Measurements from ENCODE around the gene ELSPBP1. TPM values are rescaled to one million over a fixed set of nuclear protein-coding genes. Genes with fewer than 3 reads are reported as not detected.
"Not testable (repeated sequence)": the region's sequence is repeated elsewhere in the genome, so short reads cannot be mapped to it uniquely, and the experiment has no call there.

Gene ELSPBP1
- not detected in 2 replicates for total RNA-seq (2014; rRNA removed; shearing (Covaris generic))
- polyA plus RNA-seq (2014; cell fraction: nucleus; rRNA removed): not detected in 2 replicates

DNA sequence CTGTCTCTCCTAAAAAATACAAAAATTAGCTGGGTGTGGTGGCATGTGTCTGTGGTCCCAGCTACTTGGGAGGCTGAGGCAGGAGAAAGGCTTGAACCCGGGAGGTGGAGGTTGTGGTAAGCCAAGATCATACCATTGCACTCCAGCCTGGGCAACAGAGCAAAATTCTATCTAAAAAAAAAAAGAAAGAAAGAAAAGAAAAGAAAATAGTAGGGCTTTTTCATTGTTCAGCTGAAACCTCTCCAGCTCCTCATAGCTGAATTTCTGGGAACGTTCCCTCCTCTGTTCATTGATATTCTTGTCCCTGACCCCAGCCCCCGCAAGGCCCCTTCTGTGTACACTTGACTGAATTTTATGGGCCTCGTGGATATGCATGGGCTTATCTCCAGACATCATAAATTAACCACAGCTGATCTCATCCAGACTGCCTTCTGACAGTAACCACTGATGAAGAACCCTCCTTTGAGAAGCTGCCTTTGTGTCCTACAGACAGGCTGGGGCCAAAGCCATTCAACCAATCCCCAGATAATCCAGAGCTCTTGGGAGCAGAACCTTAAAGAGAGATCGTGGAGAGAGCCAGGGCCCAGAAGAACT is at the start of gene ELSPBP1:
Gene ELSPBP1, plus strand, starts transcription at position 424 of the 594 bp plus-strand sequence. CDS start 14,036 bp downstream, outside the sequence.
- no peak for DNase-seq (ENCODE audit: extremely low read depth, low read depth)

GRCh38 chr19:47949852-47950521 is 44.4 kb upstream of the ELSPBP1 start:
- not testable (repeated sequence) for DNase-seq (ENCODE audit: extremely low read depth, low read depth)

DNA sequence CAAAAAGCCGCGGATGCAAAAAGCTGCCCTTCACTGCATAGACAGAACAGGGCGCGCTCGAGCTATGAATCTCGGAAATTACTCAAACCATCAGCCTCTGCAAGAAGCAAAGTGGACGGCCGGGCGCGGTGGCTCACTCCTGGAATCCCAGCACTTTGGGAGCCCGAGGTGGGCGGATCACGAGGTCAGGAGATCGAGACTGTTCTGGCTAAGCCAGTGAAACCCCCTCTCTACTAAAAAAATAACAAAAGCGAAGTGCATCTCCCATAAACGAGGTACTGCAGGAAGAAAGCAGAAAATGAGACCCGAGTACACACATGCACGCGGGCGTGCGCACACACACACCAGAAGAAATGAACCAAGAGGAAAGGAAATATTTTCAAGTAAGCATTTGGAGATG is 42.3 kb upstream of the ELSPBP1 start:
- not testable (repeated sequence) for DNase-seq (ENCODE audit: extremely low read depth, low read depth)

DNA sequence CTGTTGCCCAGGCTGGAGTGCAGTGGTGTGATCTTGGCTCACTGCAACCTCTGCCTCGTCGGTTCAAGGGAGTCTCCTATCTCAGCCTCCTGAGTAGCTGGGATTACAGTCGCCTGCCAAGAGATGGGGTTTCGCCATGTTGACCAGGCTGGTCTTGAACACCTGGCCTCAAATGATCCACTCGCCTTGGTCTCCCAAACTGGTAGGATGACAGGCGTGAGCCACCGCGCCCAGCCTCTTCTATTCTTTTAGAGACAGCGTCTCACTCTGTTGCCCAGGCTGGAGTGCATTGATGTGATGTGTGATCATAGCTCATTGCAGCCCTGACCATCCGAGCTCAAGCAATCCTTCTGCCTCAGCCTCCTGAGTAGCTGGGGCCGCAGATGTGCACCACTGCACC is 38.5 kb upstream of the ELSPBP1 start:
- not testable (repeated sequence) for DNase-seq (ENCODE audit: extremely low read depth, low read depth)

- DNase-seq (ENCODE audit: extremely low read depth, low read depth): no peak
Measured at GRCh38 chr19:47973529-47973928, 20.9 kb upstream of the ELSPBP1 start.

GRCh38 chr19:47991191-47991808 is 3.1 kb upstream of the ELSPBP1 start:
- DNase-seq (ENCODE audit: extremely low read depth, low read depth): no peak

DNA sequence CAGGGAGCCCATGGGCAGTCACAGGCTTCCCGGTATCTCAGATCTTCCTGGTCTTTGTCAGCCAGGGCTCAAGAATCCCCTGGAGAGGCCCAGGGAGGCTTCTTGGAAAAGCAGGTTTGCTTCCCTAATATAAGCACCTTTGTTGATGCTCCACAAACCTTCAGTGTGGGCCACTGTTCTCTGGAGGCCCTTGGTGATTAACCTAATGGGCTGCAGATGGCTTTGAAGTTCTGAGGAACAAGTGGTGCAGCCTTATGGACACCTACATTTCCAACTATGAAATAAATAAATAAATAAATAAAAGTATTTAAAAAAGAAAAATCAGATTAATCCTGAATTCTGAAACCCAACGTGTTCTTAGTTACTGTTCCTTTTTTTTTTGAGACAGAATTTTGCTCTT is 2.4 kb upstream of the ELSPBP1 start, which contains the start of gene BSPH1:
Gene BSPH1, minus strand, starts transcription at position 101 of the 400 bp plus-strand sequence. Its CDS starts 89 bp downstream, at position 12.
- DNase-seq (ENCODE audit: extremely low read depth, low read depth): no peak

DNA sequence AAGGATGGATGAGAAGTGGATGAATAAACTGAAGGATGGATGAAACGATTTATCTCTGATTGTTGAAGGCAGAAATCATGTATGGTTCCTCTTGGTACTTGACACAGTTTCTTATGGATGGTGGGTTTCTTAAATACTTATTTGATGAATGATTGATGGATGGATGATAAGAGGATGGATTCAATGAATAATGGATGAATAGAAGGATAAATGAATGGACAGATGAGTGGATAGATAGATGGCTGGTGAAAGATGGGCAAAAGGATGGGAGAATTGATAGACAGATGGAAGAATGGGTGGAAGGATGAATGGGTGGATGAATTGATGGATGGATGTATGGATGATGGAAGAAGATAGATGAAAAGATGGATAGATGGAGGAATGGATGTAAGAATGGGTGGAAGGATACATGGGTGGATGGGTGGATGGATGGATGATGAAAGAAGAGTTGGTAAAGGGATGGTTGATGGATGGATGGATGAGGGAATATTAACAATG is 1.8 kb downstream of the ELSPBP1 start:
- no peak for DNase-seq (ENCODE audit: extremely low read depth, low read depth)

GRCh38 chr19:47998800-47999199 is 4.4 kb downstream of the ELSPBP1 start:
- no peak for DNase-seq (ENCODE audit: extremely low read depth, low read depth)

GRCh38 chr19:48000846-48001245 is 6.4 kb downstream of the ELSPBP1 start:
- DNase-seq (ENCODE audit: extremely low read depth, low read depth): no peak

DNA sequence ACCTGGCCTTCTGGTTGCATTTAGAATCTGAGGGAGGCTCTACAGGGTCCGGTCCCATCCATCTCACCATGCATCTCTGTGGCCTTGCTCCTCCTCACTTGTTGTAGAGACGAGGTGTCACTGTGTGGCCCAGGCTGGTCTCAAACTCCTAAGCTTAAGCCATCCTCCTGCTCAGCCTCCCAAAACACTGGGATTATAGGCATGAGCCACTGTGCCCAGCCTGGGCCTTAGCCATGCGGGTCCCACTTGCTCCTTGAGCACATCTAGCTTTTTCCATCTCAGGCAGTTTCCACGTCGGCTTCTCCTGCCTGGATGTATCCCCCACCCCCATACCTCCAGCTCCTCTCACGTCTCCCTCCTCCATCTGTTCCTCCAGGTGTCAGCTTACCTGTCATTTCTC is 9.8 kb downstream of the ELSPBP1 start:
- no peak for DNase-seq (ENCODE audit: extremely low read depth, low read depth)

DNA sequence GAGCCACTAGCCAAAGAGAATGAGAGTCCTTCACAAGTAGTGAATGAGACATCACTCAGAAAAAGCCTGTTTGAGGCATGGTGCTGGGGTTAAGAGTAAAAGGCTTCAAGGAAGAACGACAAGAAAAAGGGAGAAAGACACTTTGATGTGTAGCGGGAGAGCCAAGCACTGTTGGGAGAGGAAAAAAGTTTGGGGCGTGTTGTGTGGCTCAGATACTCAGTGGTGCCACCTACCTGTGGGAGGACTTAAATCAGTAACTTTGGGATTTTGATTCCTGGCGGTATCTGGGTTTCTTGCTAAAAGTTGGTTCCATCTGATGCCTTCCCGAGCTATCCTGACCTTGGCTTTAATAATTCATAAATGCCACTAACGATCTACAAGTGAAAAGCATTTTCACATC is 12.3 kb downstream of the ELSPBP1 start:
- DNase-seq (ENCODE audit: extremely low read depth, low read depth): peak; percentile 1

GRCh38 chr19:48010932-48011758 is 16.7 kb downstream of the ELSPBP1 start:
- DNase-seq (ENCODE audit: extremely low read depth, low read depth): no peak

GRCh38 chr19:48020686-48021085 is 26.3 kb downstream of the ELSPBP1 start:
- no peak for DNase-seq (ENCODE audit: extremely low read depth, low read depth)

- DNase-seq (ENCODE audit: extremely low read depth, low read depth): no peak
Measured at GRCh38 chr19:48023011-48023410, 28.6 kb downstream of the ELSPBP1 start.

DNA sequence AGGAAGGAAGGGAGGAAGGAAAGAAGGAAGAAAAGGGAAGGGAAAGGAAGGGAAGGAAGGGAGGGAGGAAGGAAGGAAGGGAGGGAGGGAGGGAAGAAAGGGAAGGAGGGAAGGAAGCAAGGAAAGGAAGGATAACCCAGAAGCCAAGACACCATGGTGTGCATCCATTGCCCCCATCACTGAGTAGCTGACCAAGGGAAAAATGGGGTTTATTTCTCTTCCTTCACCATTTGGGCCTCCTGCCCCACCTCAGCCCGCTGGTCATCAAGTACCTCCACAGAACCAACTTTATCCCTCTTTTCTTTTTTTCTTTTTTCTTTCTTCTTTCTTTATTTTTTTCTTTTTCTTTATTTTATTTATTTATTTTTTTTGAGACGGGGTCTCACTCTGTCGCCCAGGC is 29.1 kb downstream of the ELSPBP1 start:
- DNase-seq (ENCODE audit: extremely low read depth, low read depth): no peak

- DNase-seq (ENCODE audit: extremely low read depth, low read depth): no peak
Measured at GRCh38 chr19:48025480-48025879, 31.0 kb downstream of the ELSPBP1 start.

DNA sequence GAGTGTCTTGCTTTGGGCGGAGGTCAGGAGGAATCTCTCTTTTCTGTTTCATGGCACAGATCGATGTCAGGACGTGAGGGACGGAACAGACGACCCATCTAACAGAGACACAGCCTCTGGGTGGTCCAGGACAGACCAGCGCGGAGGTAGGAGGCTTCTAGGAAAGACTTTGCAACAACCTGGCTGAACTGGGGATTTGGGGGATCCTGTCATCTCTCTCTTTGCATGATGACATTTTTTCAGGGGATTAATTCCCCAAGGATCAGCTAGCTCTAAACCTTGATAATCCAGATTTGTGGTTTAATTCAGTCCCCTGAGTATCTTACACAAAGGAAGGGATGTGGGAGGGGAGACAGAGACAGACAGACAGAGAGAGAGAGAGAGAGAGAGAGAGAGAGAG is 35.0 kb downstream of the ELSPBP1 start:
- DNase-seq (ENCODE audit: extremely low read depth, low read depth): no peak

DNA sequence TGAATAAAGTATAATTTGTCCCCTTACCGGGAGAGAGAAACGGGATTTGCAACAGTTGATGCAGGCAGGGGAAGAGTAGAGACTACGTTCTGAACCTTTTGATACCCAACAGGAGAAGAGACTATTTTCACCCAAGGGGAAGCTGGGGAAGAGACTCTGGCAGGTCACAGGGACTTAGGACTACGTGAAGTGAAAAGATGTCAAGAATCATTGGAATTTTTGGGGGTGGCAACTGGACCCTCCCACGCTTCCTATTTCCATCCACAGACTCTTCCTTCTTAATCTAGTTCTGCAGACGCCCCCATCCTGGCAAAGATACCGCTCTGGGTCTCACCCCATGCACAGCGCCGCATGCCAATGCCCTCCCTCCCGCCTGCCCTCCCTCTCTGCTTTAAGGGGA is 35.6 kb downstream of the ELSPBP1 start:
- no peak for DNase-seq (ENCODE audit: extremely low read depth, low read depth)

DNA sequence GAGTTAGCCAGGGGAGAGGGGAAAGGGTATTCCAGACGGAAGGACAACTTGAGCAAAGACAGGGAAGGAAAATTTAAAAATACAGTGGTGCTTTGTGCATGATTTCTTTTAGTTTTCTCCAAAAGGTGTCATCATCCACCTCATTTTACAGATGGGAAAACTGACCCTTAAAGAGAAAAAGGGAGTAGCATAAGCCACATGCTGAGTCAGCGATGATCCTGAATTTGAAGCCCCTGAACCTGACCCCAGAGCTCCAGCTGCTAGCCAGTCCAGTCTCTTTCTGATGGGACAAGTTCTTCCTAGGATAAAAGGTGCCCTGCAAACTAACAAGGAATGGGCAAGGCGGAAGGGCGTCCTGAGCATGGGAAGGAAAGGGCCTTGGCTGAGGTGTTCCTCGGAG is 39.2 kb downstream of the ELSPBP1 start:
- DNase-seq (ENCODE audit: extremely low read depth, low read depth): no peak

DNA sequence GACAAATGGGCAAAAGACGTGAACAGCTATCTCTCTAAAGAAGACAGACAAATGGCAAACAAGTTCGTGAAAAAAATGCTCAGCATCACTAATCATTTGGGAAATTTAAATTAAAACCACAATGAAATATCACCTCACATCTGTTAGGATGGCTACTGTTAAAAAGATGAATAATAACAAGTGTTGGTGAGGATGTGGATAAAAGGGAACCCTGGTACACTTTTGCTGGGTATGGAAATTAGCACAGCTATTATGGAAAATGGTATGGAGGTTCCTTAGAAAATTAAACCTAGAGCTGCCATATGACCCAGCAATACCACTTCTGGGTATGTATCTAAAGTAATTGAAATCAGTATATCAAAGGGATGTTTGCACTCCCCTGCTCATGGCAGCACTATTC is 42.3 kb downstream of the ELSPBP1 start:
- no peak for DNase-seq (ENCODE audit: extremely low read depth, low read depth)

Data from NCI-H460 (cell line).